ENCODE data around the gene SRD5A3. TPM values are rescaled to one million over a fixed set of nuclear protein-coding genes. Genes with fewer than 3 reads are reported as not detected.

Gene SRD5A3
- total RNA-seq, 1 donor from 2014 or later = 6.8 TPM

- TF ChIP-seq, protein P1, sequence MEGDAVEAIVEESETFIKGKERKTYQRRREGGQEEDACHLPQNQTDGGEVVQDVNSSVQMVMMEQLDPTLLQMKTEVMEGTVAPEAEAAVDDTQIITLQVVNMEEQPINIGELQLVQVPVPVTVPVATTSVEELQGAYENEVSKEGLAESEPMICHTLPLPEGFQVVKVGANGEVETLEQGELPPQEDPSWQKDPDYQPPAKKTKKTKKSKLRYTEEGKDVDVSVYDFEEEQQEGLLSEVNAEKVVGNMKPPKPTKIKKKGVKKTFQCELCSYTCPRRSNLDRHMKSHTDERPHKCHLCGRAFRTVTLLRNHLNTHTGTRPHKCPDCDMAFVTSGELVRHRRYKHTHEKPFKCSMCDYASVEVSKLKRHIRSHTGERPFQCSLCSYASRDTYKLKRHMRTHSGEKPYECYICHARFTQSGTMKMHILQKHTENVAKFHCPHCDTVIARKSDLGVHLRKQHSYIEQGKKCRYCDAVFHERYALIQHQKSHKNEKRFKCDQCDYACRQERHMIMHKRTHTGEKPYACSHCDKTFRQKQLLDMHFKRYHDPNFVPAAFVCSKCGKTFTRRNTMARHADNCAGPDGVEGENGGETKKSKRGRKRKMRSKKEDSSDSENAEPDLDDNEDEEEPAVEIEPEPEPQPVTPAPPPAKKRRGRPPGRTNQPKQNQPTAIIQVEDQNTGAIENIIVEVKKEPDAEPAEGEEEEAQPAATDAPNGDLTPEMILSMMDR (IDR thresholded peaks at IDR 0.05) = no peak
- no peak overlapping the region for H3K27ac ChIP-seq
- no peaks in the 10 kb centered on the region for H3K9me3 ChIP-seq
- H3K4me1 ChIP-seq = peaks cover 0 to 22% of the 10 kb centered on the region in 2 donors
- no peaks in the 10 kb centered on the region for H3K36me3 ChIP-seq
- no peak overlapping the region for H3K4me3 ChIP-seq
- no peaks in the 10 kb centered on the region for H3K27me3 ChIP-seq
- DNase-seq (ENCODE audit: low spot score in 2 of 2) = no peak
- intact Hi-C loops (cut with DNase I) = no loop called here
Observed at GRCh38 chr4:55354648-55355047, 8.6 kb downstream of the SRD5A3 start.

DNA sequence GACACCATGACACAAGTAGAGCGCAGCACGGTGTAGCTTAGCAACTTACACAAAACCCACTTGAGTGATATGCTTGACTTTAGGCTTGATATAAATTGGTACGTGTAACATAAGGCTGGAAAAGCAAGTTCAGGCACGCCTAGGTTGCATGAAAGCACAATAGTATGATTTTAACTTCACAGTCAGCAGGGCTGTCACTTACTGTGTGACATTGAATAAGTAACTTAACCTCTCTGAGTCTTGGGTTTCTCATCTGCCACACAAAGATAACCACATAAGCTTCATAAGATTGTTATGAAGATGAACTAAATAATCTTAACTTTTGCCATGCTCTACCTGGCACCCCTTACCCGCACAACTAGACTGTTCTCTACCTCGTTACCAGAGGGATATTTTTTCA lies 9.5 kb downstream of the SRD5A3 start:
- no peak overlapping the region for H3K27ac ChIP-seq
- DNase-seq (ENCODE audit: low spot score in 2 of 2) = no peak
- no peaks in the 10 kb centered on the region for H3K9me3 ChIP-seq
- no peaks in the 10 kb centered on the region for H3K36me3 ChIP-seq
- no peak overlapping the region for H3K4me3 ChIP-seq
- H3K27me3 ChIP-seq = no peaks in the 10 kb centered on the region
- TF ChIP-seq, protein P1 (IDR thresholded peaks at IDR 0.05) = no peak
- peaks cover 0 to 22% of the 10 kb centered on the region in 2 donors for H3K4me1 ChIP-seq
- intact Hi-C loops (cut with DNase I) = no loop called here

GRCh38 chr4:55356991-55357461 lies 11.0 kb downstream of the SRD5A3 start:
- TF ChIP-seq, protein P1 (IDR thresholded peaks at IDR 0.05) = no peak
- Histone ChIP-seq H3K27me3 (no peaks in the 10 kb centered on the region), H3K9me3 (no peaks in the 10 kb centered on the region), H3K27ac (peak overlapping the region; percentile 71 to 86), H3K4me1 (peaks cover 0 to 22% of the 10 kb centered on the region in 2 donors), H3K4me3 (no peak overlapping the region), H3K36me3 (no peaks in the 10 kb centered on the region)
- intact Hi-C loops (cut with DNase I) = no loop called here
- DNase-seq (ENCODE audit: low spot score in 2 of 2) = no peak

GRCh38 chr4:55358246-55358645 lies 12.2 kb downstream of the SRD5A3 start:
- Histone ChIP-seq H3K4me3 (no peak overlapping the region), H3K27me3 (no peaks in the 10 kb centered on the region), H3K4me1 (peaks cover 0 to 22% of the 10 kb centered on the region in 2 donors), H3K27ac (peak overlapping the region; percentile 71 to 86), H3K9me3 (no peaks in the 10 kb centered on the region), H3K36me3 (no peaks in the 10 kb centered on the region)
- TF ChIP-seq, protein P1 (IDR thresholded peaks at IDR 0.05) = no peak
- no peak for DNase-seq (ENCODE audit: low spot score in 2 of 2)
- intact Hi-C loops (cut with DNase I) = loop anchor here (1.0 kb wide), 1 partner anchor 12 kb away; the partner anchor contains the start of gene SRD5A3

DNA sequence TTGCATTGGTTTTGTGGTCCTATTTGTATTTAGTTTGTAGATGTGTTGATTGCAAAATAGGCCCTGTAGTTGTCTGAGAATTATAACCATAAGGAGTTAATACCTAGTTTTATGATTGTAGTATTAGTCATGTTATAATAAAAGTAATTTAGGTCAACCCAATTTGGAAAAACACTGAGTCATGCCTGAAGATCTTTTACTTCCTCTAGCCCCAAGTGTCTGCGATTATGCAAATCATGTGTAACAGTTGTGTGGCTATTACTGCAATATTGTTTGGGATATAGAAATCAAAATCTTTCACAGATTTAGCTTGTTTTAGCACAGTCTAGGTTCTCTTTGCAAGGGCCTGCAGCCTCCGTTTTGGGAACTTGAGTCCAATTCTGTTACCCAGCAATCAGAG lies 12.6 kb downstream of the SRD5A3 start:
- H3K4me1 ChIP-seq = peaks cover 0 to 22% of the 10 kb centered on the region in 2 donors
- no peak for DNase-seq (ENCODE audit: low spot score in 2 of 2)
- no peaks in the 10 kb centered on the region for H3K36me3 ChIP-seq
- H3K27ac ChIP-seq = peak overlapping the region; percentile 80 to 86
- intact Hi-C loops (cut with DNase I) = loop anchor here (1.0 kb wide), 2 partner anchors 12 to 38 kb away; partner anchors contain the start of gene SRD5A3
- peak overlapping the region in 1 of 2 donors; percentile 41 for H3K4me3 ChIP-seq
- no peaks in the 10 kb centered on the region for H3K27me3 ChIP-seq
- no peaks in the 10 kb centered on the region for H3K9me3 ChIP-seq
- TF ChIP-seq, protein P1 (IDR thresholded peaks at IDR 0.05) = no peak
